GM12878 (cell line): Measurements from ENCODE around the gene EXOC4. TPM values are rescaled to one million over a fixed set of nuclear protein-coding genes. Genes with fewer than 3 reads are reported as not detected.

Source experiments
- ATAC-seq: fragments of 200-7000 bp; cut with Tn5 transposase; 3 replicates; pipeline ENCODE4 v1.9.1; 2020; ENCODE audit warnings: mild to moderate bottlenecking, moderate library complexity
- BruUV-seq: library from RNA; stranded (reverse); fragments of 400-500 nt; replicated peaks from 2 replicates; lab custom pipeline; 2021; lab: Mats Ljungman, UMichigan
- CTCF ChIA-PET: fragments of 300-600 bp; sonication (Branson Sonifier 250); formaldehyde crosslinking; extraction: SDS; loops from one replicate; lab custom pipeline; 2021; ENCODE audit warnings: inconsistent platforms; lab: Yijun Ruan, JAX
- POLR2A ChIA-PET: fragments of 350-600 bp; formaldehyde crosslinking; extraction: SDS; loops from one replicate; lab custom pipeline; 2021; ENCODE audit warnings: inconsistent platforms; lab: Charles Lee
- RAD21 ChIA-PET: fragments of 300-600 bp; sonication (Branson Sonifier 250); formaldehyde crosslinking; loops from one replicate; lab custom pipeline; 2023; ENCODE audit warnings: antibody characterized with exemption; ENCODE audit not compliant: unreplicated experiment; lab: Charles Lee
- SMC1A ChIA-PET: fragments of 300-600 bp; sonication (Branson Sonifier 250); formaldehyde crosslinking; loops from one replicate; lab custom pipeline; 2023; ENCODE audit not compliant: unreplicated experiment, uncharacterized antibody; lab: Charles Lee
- DNase-seq: peaks from one replicate; pipeline ENCODE4 v3.0.0-alpha.2; 2011; ENCODE audit warnings: low read depth, low spot score
- FAIRE-seq: peaks from 3 replicates; lab custom pipeline; 2011; peaks lifted over from hg19 to GRCh38; lab: Jason Lieb, UNC
- H2AFZ ChIP-seq: 2 replicates; pipeline ENCODE4 v1.6.0; 2011; ENCODE audit warnings: low read depth, low read length, control low read depth; ENCODE audit not compliant: control insufficient read depth
- H3K27ac ChIP-seq: 2 replicates; pipeline ENCODE4 v1.5.1; 2011; ENCODE audit warnings: control low read depth; ENCODE audit not compliant: control insufficient read depth, insufficient read depth
- H3K27me3 ChIP-seq, 2 experiments: replicated peaks in 1 of 2; 2 replicates each; pipeline versions ENCODE4 v1.6.0 to v1.6.1; 2011; ENCODE audit warnings: low read length in 1 of 2; ENCODE audit not compliant: control insufficient read depth in 2 of 2, insufficient read depth in 2 of 2
- H3K36me3 ChIP-seq, 2 experiments: 2 replicates each; pipeline ENCODE4 v1.5.1; 2011; ENCODE audit warnings: low read length in 1 of 2; ENCODE audit not compliant: control insufficient read depth in 2 of 2, insufficient read depth in 2 of 2
- H3K4me1 ChIP-seq: 2 replicates; pipeline ENCODE4 v1.6.1; 2011; ENCODE audit warnings: mild to moderate bottlenecking, low read length, moderate library complexity, mixed read lengths; ENCODE audit not compliant: control insufficient read depth, insufficient read depth
- H3K4me2 ChIP-seq: 2 replicates; pipeline ENCODE4 v1.6.0; 2011; ENCODE audit warnings: control low read depth; ENCODE audit not compliant: control insufficient read depth, insufficient read depth
- H3K4me3 ChIP-seq: fragments of 200-600 bp; sonication (generic); 2 replicates; pipeline ENCODE4 v1.5.1; 2016
- H3K79me2 ChIP-seq: 2 replicates; pipeline ENCODE4 v1.6.0; 2011; ENCODE audit warnings: low read length; ENCODE audit not compliant: control insufficient read depth, insufficient read depth
- H3K9ac ChIP-seq: 2 replicates; pipeline ENCODE4 v1.8.0; 2011; ENCODE audit warnings: low read length, control low read depth, mixed read lengths; ENCODE audit not compliant: control insufficient read depth, insufficient read depth
- H3K9me3 ChIP-seq: replicated peaks from 3 replicates; pipeline ENCODE4 v1.5.1; 2011; ENCODE audit warnings: mild to moderate bottlenecking, low read length; ENCODE audit not compliant: control insufficient read depth, insufficient read depth
- H4K20me1 ChIP-seq: 2 replicates; pipeline ENCODE4 v1.6.0; 2011; ENCODE audit not compliant: control insufficient read depth, insufficient read depth
- ATF7 ChIP-seq: fragments of 450-650 bp; IDR thresholded peaks from 2 replicates; pipeline ENCODE4 v1.6.1; 2016; ENCODE audit warnings: low read depth, mild to moderate bottlenecking
- IRF5 ChIP-seq: fragments of 450-650 bp; IDR thresholded peaks from 2 replicates; pipeline ENCODE4 v1.6.1; 2017; ENCODE audit warnings: borderline replicate concordance
- JUNB ChIP-seq: IDR thresholded peaks from 2 replicates; pipeline ENCODE4 v1.6.1; 2016; ENCODE audit warnings: antibody characterized with exemption, mild to moderate bottlenecking
- MYC ChIP-seq: IDR thresholded peaks from 2 replicates; pipeline ENCODE4 v1.6.1; 2011; ENCODE audit warnings: mild to moderate bottlenecking, low read length, moderate library complexity, inconsistent platforms; ENCODE audit not compliant: insufficient read depth, insufficient replicate concordance, insufficient read length, severe bottlenecking
- POLR2AphosphoS5 ChIP-seq: IDR thresholded peaks from 2 replicates; pipeline ENCODE4 v1.6.1; 2011; ENCODE audit warnings: mild to moderate bottlenecking, low read length, inconsistent platforms
- RB1 ChIP-seq: fragments of 450-650 bp; formaldehyde crosslinking; IDR thresholded peaks from 2 replicates; pipeline ENCODE4 v1.6.1; 2017; ENCODE audit warnings: mild to moderate bottlenecking, borderline replicate concordance
- RELA ChIP-seq: fragments of 450-650 bp; IDR thresholded peaks from 2 replicates; pipeline ENCODE4 v1.8.0; 2014; ENCODE audit warnings: borderline replicate concordance; ENCODE audit not compliant: partially characterized antibody
- SKIL ChIP-seq: fragments of 450-650 bp; IDR thresholded peaks from 2 replicates; pipeline ENCODE4 v1.6.1; 2017; ENCODE audit warnings: mild to moderate bottlenecking, low read depth, inconsistent platforms; ENCODE audit not compliant: poor library complexity, severe bottlenecking
- SPI1 ChIP-seq: IDR thresholded peaks from 2 replicates; pipeline ENCODE4 v1.6.1; 2011; ENCODE audit warnings: low read depth, mild to moderate bottlenecking, low read length, moderate library complexity, borderline replicate concordance; ENCODE audit not compliant: insufficient read depth
- TARDBP ChIP-seq: IDR thresholded peaks from 2 replicates; pipeline ENCODE4 v1.6.1; 2016; ENCODE audit warnings: borderline replicate concordance
- WGBS: methylation state at CpG from one replicate; pipeline ENCODE4 v1.1.6; 2016; ENCODE audit warnings: low lambda C conversion rate; ENCODE audit not compliant: insufficient replicate concordance, insufficient coverage; ENCODE audit errors: missing lambda C conversion rate; 5-methylcytosine and 5-hydroxymethylcytosine counted together
- in situ Hi-C: fragments of 300-500 bp; cut with MboI; formaldehyde crosslinking; loops from 9 replicates; pipeline ENCODE4 v1.14.3; 2018; ENCODE audit warnings: mixed read lengths
- intact Hi-C: fragments of 100-400 bp; cut with micrococcal nuclease; formaldehyde crosslinking; loops from one replicate; pipeline ENCODE4 v1.14.2; 2022; ENCODE audit not compliant: unreplicated experiment
- polyA plus RNA-seq, 11 experiments: library from polyadenylated mRNA; depleted of rRNA in 4 of 11; unstranded in 6 of 11; stranded (reverse) in 5 of 11; fragments of >200 nt; fragmentation: Nextera tagmentation in 4 of 11; fragmentation: Illumina TruSeq in 1 of 11; extraction: Ambion mirVana in 4 of 11; extraction: Trizol in 1 of 11; gene quantifications; 1 replicate in 1 of 11; 2 replicates in 10 of 11; pipeline versions ENCODE4 v1.2.1 to v1.2.3, GENCODE V29; 2011 to 2016; ENCODE audit warnings: inconsistent platforms in 2 of 11, missing spikeins in 2 of 11, low read depth in 1 of 11
- total RNA-seq, 4 experiments: library from RNA; depleted of rRNA in 3 of 4; stranded (reverse); fragments of >200 nt in 3 of 4; fragmentation: Illumina TruSeq in 1 of 4; extraction: Trizol in 1 of 4; gene quantifications; 2 replicates each; pipeline versions ENCODE4 v1.2.1 to v1.2.3, GENCODE V29; 2013 to 2021

The EXOC4 gene
- total and polyA plus RNA-seq, 10 of the 15 experiments (the other 5 are each of a cell fraction or from before 2014, with no cell fraction given), result 13.2 to 44.5 (median 29.6) TPM

GRCh38 chr7:133602291-133602690, 349.4 kb downstream of the EXOC4 start:
- no peak overlapping the region for H3K9ac ChIP-seq
- no TSS peak for BruUV-seq
- DNase-seq, result no peak
- ChIA-PET POLR2A (no interaction called here), RAD21 (no interaction called here), SMC1A (no interaction called here), CTCF (no interaction called here)
- H3K4me1 ChIP-seq, result no peaks in the 10 kb centered on the region
- no peaks in the 10 kb centered on the region for H3K36me3 ChIP-seq
- no peaks in the 10 kb centered on the region for H3K9me3 ChIP-seq
- no peak for ATAC-seq
- no peak for TF ChIP-seq SKIL
- TF ChIP-seq POLR2AphosphoS5, result no peak
- no peak for TF ChIP-seq JUNB
- TF ChIP-seq ATF7, result no peak
- in situ Hi-C loops (no loop called here), intact Hi-C loops (no loop called here)
- no peaks in the 10 kb centered on the region for H3K27me3 ChIP-seq
- no peaks in the 10 kb centered on the region for H4K20me1 ChIP-seq
- no peak overlapping the region for H3K27ac ChIP-seq
- WGBS, result 64% methylated on average over 4 of the region's 4 CpGs
- no peak for FAIRE-seq
- H3K79me2 ChIP-seq, result no peaks in the 10 kb centered on the region
- no peak overlapping the region for H3K4me2 ChIP-seq
- H3K4me3 ChIP-seq, result no peak overlapping the region
- no peak overlapping the region for H2AFZ ChIP-seq

GRCh38 chr7:133606991-133607390, 354.1 kb downstream of the EXOC4 start:
- Histone ChIP-seq H4K20me1 (no peaks in the 10 kb centered on the region), H3K27ac (no peak overlapping the region), H3K79me2 (no peaks in the 10 kb centered on the region), H3K36me3 (no peaks in the 10 kb centered on the region), H3K27me3 (no peaks in the 10 kb centered on the region), H3K9me3 (no peaks in the 10 kb centered on the region), H2AFZ (no peak overlapping the region), H3K4me2 (no peak overlapping the region), H3K4me3 (no peak overlapping the region), H3K4me1 (no peaks in the 10 kb centered on the region), H3K9ac (no peak overlapping the region)
- intact Hi-C loops, result no loop called here
- WGBS, result 96% methylated on average over 4 of the region's 4 CpGs
- in situ Hi-C loops, result no loop called here
- TF ChIP-seq TARDBP (no peak), RB1 (no peak), MYC (no peak), RELA (no peak), IRF5 (no peak), SPI1 (no peak)
- no TSS peak for BruUV-seq
- ChIA-PET POLR2A (interaction anchor here (1.1 kb wide), 1 partner anchor 239 kb away, joined by 3 read pairs; no protein-coding TSS in a partner anchor), SMC1A (no interaction called here), RAD21 (no interaction called here), CTCF (no interaction called here)
- no peak for DNase-seq
- no peak for ATAC-seq
- FAIRE-seq, result no peak
